HepG2 (cell line): Measurements from ENCODE around the gene WDR82. TPM values are rescaled to one million over a fixed set of nuclear protein-coding genes. Genes with fewer than 3 reads are reported as not detected.

Source experiments
- ATAC-seq: fragments of 200-7000 bp; cut with Tn5 transposase; 3 replicates; pipeline ENCODE4 v1.9.1; 2020; ENCODE audit warnings: mild to moderate bottlenecking, moderate library complexity
- BruUV-seq: library from RNA; stranded (reverse); fragments of 400-500 nt; replicated peaks from 2 replicates; lab custom pipeline; 2021; lab: Mats Ljungman, UMichigan
- CTCF ChIA-PET: fragments of 300-600 bp; formaldehyde crosslinking; extraction: SDS; loops from one replicate; lab custom pipeline; 2021; ENCODE audit warnings: low total read pairs, inconsistent platforms, low intra/inter-chr PET ratio; lab: Yijun Ruan, JAX
- POLR2A ChIA-PET: fragments of 350-600 bp; sonication (Branson Sonifier 250); formaldehyde crosslinking; loops from one replicate; lab custom pipeline; 2020; ENCODE audit warnings: antibody characterized with exemption, inconsistent platforms; lab: Yijun Ruan, JAX
- DNase-seq: peaks from one replicate; pipeline ENCODE4 v3.0.0-alpha.2; 2015; ENCODE audit warnings: low spot score
- FAIRE-seq: peaks from 3 replicates; lab custom pipeline; 2011; peaks lifted over from hg19 to GRCh38; lab: Jason Lieb, UNC
- H2AFZ ChIP-seq: one replicate; pipeline ENCODE4 v1.6.1; 2011; ENCODE audit warnings: low read length, inconsistent platforms
- H3K27ac ChIP-seq: fragments of 300-600 bp; 3 replicates; pipeline ENCODE4 v1.8.0; 2011; ENCODE audit warnings: mixed run types, mild to moderate bottlenecking, mixed read lengths, low read length, inconsistent platforms; ENCODE audit not compliant: insufficient read depth; ENCODE audit errors: extremely low read length
- H3K27me3 ChIP-seq, 2 experiments: fragments of 200-600 bp in 1 of 2; 2 replicates in 1 of 2; 3 replicates in 1 of 2; pipeline versions ENCODE4 v1.6.0 to v1.8.0; 2011; ENCODE audit warnings: low read length in 2 of 2, mild to moderate bottlenecking in 2 of 2, moderate library complexity in 2 of 2, inconsistent platforms in 1 of 2; ENCODE audit not compliant: insufficient read depth in 2 of 2, control insufficient read depth in 1 of 2
- H3K36me3 ChIP-seq, 2 experiments: fragments of 200-600 bp in 1 of 2; replicated peaks in 1 of 2; 2 replicates in 1 of 2; 3 replicates in 1 of 2; pipeline versions ENCODE4 v1.5.1 to v1.8.0; 2011; ENCODE audit warnings: low read length in 2 of 2, inconsistent platforms in 1 of 2; ENCODE audit not compliant: insufficient read depth in 2 of 2, control insufficient read depth in 1 of 2
- H3K4me1 ChIP-seq: 2 replicates; pipeline ENCODE4 v1.5.1; 2012; ENCODE audit warnings: low read length, inconsistent platforms; ENCODE audit not compliant: insufficient read depth
- H3K4me2 ChIP-seq: 2 replicates; pipeline ENCODE4 v1.6.0; 2011; ENCODE audit warnings: low read depth, low read length, inconsistent platforms
- H3K4me3 ChIP-seq, 3 experiments: fragments of 200-600 bp in 1 of 3; sonication (generic), shearing (Covaris generic) in 1 of 3; replicated peaks in 1 of 3; 2 replicates each; pipeline ENCODE4 v1.5.1; 2011 to 2016; ENCODE audit warnings: low read length in 3 of 3, inconsistent platforms in 2 of 3, low read depth in 2 of 3, mild to moderate bottlenecking in 2 of 3, control low read depth in 1 of 3, mixed read lengths in 1 of 3; ENCODE audit not compliant: insufficient read depth in 1 of 3
- H3K79me2 ChIP-seq: one replicate; pipeline ENCODE4 v1.6.1; 2011; ENCODE audit warnings: low read length, inconsistent platforms; ENCODE audit not compliant: insufficient read depth
- H3K9ac ChIP-seq: 2 replicates; pipeline ENCODE4 v1.6.0; 2011; ENCODE audit warnings: mild to moderate bottlenecking, low read depth, low read length, inconsistent platforms; ENCODE audit not compliant: insufficient read depth
- H3K9me3 ChIP-seq: 2 replicates; pipeline ENCODE4 v1.5.1; 2012; ENCODE audit warnings: mild to moderate bottlenecking, low read length
- H4K20me1 ChIP-seq: 2 replicates; pipeline ENCODE4 v1.6.0; 2011; ENCODE audit warnings: inconsistent platforms, mild to moderate bottlenecking, low read length, moderate library complexity; ENCODE audit not compliant: insufficient read depth
- DPF2 ChIP-seq: sonication (generic); formaldehyde crosslinking; IDR thresholded peaks from 2 replicates; pipeline ENCODE4 v1.4.0; 2020; ENCODE audit warnings: mild to moderate bottlenecking, low read depth, missing genetic modification reagents, borderline replicate concordance
- EEA1 ChIP-seq: sonication (generic); formaldehyde crosslinking; IDR thresholded peaks from 2 replicates; pipeline ENCODE4 v1.5.1; 2020; ENCODE audit warnings: mild to moderate bottlenecking, missing genetic modification reagents, borderline replicate concordance
- ESRRA ChIP-seq: sonication (generic); formaldehyde crosslinking; IDR thresholded peaks from 2 replicates; pipeline ENCODE4 v1.5.1; 2020; ENCODE audit warnings: mild to moderate bottlenecking, low read depth, missing genetic modification reagents
- HMGA1 ChIP-seq: sonication (generic); formaldehyde crosslinking; conservative IDR thresholded peaks from 2 replicates; pipeline ENCODE4 v1.4.0; 2020; ENCODE audit warnings: missing genetic modification reagents
- MBD4 ChIP-seq: IDR thresholded peaks from 2 replicates; pipeline ENCODE4 v1.6.1; 2012; ENCODE audit warnings: low read length, inconsistent platforms, borderline replicate concordance
- MYNN ChIP-seq: sonication (generic); formaldehyde crosslinking; IDR thresholded peaks from 2 replicates; pipeline ENCODE4 v1.4.0; 2020; ENCODE audit warnings: mild to moderate bottlenecking, low read depth, missing genetic modification reagents
- NFKBIZ ChIP-seq: IDR thresholded peaks from 2 replicates; pipeline ENCODE4 v1.6.1; 2018; ENCODE audit warnings: missing genetic modification reagents, missing compliant biosample characterization
- THYN1 ChIP-seq: sonication (generic); formaldehyde crosslinking; IDR thresholded peaks from 2 replicates; pipeline ENCODE4 v1.8.1; 2023; ENCODE audit warnings: low read depth, mild to moderate bottlenecking, moderate library complexity, missing genetic modification reagents, borderline replicate concordance
- ZGPAT ChIP-seq: IDR thresholded peaks from 2 replicates; pipeline ENCODE4 v1.6.1; 2016; ENCODE audit warnings: mild to moderate bottlenecking
- ZNF704 ChIP-seq: sonication (generic); formaldehyde crosslinking; IDR thresholded peaks from 2 replicates; pipeline ENCODE4 v1.8.1; 2023; ENCODE audit warnings: mild to moderate bottlenecking, inconsistent platforms, moderate library complexity, missing genetic modification reagents, borderline replicate concordance
- ZNF737 ChIP-seq: sonication (generic); formaldehyde crosslinking; IDR thresholded peaks from 2 replicates; pipeline ENCODE4 v1.5.0; 2020; ENCODE audit warnings: missing genetic modification reagents, mild to moderate bottlenecking, borderline replicate concordance
- ZNF816 ChIP-seq: sonication (generic); formaldehyde crosslinking; IDR thresholded peaks from 2 replicates; pipeline ENCODE4 v1.8.0; 2022; ENCODE audit warnings: missing genetic modification reagents, mild to moderate bottlenecking, borderline replicate concordance
- ZSCAN31 ChIP-seq: sonication (generic); formaldehyde crosslinking; IDR thresholded peaks from 2 replicates; pipeline ENCODE4 v1.5.0; 2020; ENCODE audit warnings: low read depth, mild to moderate bottlenecking, missing genetic modification reagents
- WGBS: methylation state at CpG from one replicate; pipeline ENCODE4 v1.1.6; 2017; ENCODE audit warnings: low lambda C conversion rate; 5-methylcytosine and 5-hydroxymethylcytosine counted together
- in situ Hi-C: cut with HindIII; loops from 2 replicates; pipeline ENCODE4 v1.10.0; 2017; ENCODE audit warnings: low pct_unique_long_range_greater_than_20kb; ENCODE audit not compliant: extremely low pct_ligation_motif_present
- intact Hi-C: fragments of 100-400 bp; cut with micrococcal nuclease; formaldehyde crosslinking; loops from one replicate; pipeline ENCODE4 v1.10.0; 2022; ENCODE audit not compliant: unreplicated experiment
- polyA plus RNA-seq, 8 experiments: library from polyadenylated mRNA; depleted of rRNA in 3 of 8; stranded (reverse) in 7 of 8; unstranded in 1 of 8; fragments of >200 nt; fragmentation: Illumina TruSeq in 4 of 8; extraction: Trizol in 4 of 8; gene quantifications; 2 replicates each; pipeline versions ENCODE4 v1.2.1 to v1.2.3, GENCODE V29; 2011 to 2016; ENCODE audit warnings: low read depth in 4 of 8, missing spikeins in 1 of 8, mixed read lengths in 1 of 8; ENCODE audit not compliant: insufficient read depth in 1 of 8
- total RNA-seq, 5 experiments: library from RNA; depleted of rRNA; stranded (reverse); fragments of >200 nt; fragmentation: Illumina TruSeq; extraction: Trizol; gene quantifications; 2 replicates each; pipeline ENCODE4 v1.2.3, GENCODE V29; 2016; ENCODE audit warnings: low read depth in 1 of 5
- TF ChIP-seq, protein P1 (sequence below): sonication (generic); formaldehyde crosslinking; IDR thresholded peaks from 2 replicates; pipeline ENCODE4 v1.5.0; 2020; ENCODE audit warnings: mild to moderate bottlenecking, missing genetic modification reagents

WDR82 gene
- total and polyA plus RNA-seq, 2 of the 13 experiments (the other 11 are each of a cell fraction or from before 2014, with no cell fraction given), result 39.1 to 59.5 TPM

DNA sequence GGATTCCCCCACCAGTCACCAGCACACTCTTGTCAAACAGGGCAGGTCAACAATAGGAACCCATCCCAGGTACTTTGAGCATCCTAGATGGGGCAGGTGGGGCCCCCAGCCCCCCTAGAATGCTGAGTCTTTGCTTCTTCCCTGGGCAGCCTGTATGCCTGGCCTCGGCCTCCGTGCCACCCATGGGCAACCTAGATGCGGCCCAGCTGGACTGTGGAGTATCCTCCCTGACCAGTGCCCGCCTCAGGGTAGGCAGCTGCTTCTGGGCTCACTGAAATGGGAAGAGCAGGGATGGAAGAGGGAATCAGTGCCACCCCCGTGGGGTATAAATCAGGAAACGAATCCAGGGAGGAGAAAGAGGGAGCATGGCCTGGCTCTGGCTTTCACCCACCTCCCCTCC, 48.5 kb upstream of the WDR82 start:
- DNase-seq, result no peak
- intact Hi-C loops (no loop called here), in situ Hi-C loops (no loop called here)
- Histone ChIP-seq H2AFZ (no peak overlapping the region), H3K9ac (no peak overlapping the region), H3K4me1 (peaks cover 42% of the 10 kb centered on the region), H3K36me3 (no peaks in the 10 kb centered on the region), H3K79me2 (no peaks in the 10 kb centered on the region), H3K27me3 (no peaks in the 10 kb centered on the region), H3K4me2 (no peak overlapping the region), H3K9me3 (no peaks in the 10 kb centered on the region), H4K20me1 (no peaks in the 10 kb centered on the region), H3K27ac (no peak overlapping the region), H3K4me3 (no peak overlapping the region)
- CTCF ChIA-PET, result no interaction called here
- no peak for TF ChIP-seq HMGA1 (CRISPR knock-in tag)
- TF ChIP-seq THYN1 (CRISPR knock-in tag), result no peak
- TF ChIP-seq NFKBIZ (CRISPR knock-in tag), result no peak
- no peak for TF ChIP-seq DPF2
- TF ChIP-seq ZNF737 (CRISPR knock-in tag), result no peak
- no peak for TF ChIP-seq MBD4
- TF ChIP-seq EEA1 (CRISPR knock-in tag), result no peak
- no peak for TF ChIP-seq MYNN (CRISPR knock-in tag)
- no peak for TF ChIP-seq ZNF704 (CRISPR knock-in tag)
- no peak for TF ChIP-seq ZGPAT
- TF ChIP-seq ZNF816, result no peak
- no peak for TF ChIP-seq ZSCAN31 (CRISPR knock-in tag)
- TF ChIP-seq ESRRA (CRISPR knock-in tag), result no peak
- TF ChIP-seq, protein P1, sequence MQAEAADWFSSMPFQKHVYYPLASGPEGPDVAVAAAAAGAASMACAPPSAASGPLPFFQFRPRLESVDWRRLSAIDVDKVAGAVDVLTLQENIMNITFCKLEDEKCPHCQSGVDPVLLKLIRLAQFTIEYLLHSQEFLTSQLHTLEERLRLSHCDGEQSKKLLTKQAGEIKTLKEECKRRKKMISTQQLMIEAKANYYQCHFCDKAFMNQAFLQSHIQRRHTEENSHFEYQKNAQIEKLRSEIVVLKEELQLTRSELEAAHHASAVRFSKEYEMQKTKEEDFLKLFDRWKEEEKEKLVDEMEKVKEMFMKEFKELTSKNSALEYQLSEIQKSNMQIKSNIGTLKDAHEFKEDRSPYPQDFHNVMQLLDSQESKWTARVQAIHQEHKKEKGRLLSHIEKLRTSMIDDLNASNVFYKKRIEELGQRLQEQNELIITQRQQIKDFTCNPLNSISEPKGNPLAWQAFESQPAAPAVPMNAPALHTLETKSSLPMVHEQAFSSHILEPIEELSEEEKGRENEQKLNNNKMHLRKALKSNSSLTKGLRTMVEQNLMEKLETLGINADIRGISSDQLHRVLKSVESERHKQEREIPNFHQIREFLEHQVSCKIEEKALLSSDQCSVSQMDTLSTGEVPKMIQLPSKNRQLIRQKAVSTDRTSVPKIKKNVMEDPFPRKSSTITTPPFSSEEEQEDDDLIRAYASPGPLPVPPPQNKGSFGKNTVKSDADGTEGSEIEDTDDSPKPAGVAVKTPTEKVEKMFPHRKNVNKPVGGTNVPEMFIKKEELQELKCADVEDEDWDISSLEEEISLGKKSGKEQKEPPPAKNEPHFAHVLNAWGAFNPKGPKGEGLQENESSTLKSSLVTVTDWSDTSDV (CRISPR knock-in tag), result no peak
- WGBS, result 88% methylated on average over 6 of the region's 6 CpGs
- BruUV-seq, result no TSS peak
- ATAC-seq, result no peak
- POLR2A ChIA-PET, result interaction anchor here (2.4 kb wide), 1 partner anchor 37 kb away, joined by 10 read pairs; no protein-coding TSS in a partner anchor
- no peak for FAIRE-seq
